Spleen (tissue), 11 donors: ENCODE measurements around the gene POLD3. TPM values are rescaled to one million over a fixed set of nuclear protein-coding genes. Genes with fewer than 3 reads are reported as not detected.

ENCODE experiments used
- DNase-seq: peaks from one replicate; pipeline ENCODE4 v3.0.0-alpha.2; 2020
- H3K27ac ChIP-seq, 8 donors: fragments of 200-600 bp; sonication (generic) in 7 of 8; 1 replicate in 4 of 8; 2 replicates in 4 of 8; pipeline versions ENCODE4 v1.5.0 to v1.8.0; 2016 to 2021; ENCODE audit warnings: inconsistent platforms in 4 of 8, mild to moderate bottlenecking in 4 of 8, moderate library complexity in 1 of 8
- H3K27me3 ChIP-seq, 7 donors: fragments of 200-600 bp; sonication (generic) in 6 of 7; replicated peaks in 1 of 7; 1 replicate in 4 of 7; 2 replicates in 3 of 7; pipeline versions ENCODE4 v1.5.0 to v1.8.0; 2016 to 2021; ENCODE audit warnings: inconsistent platforms in 3 of 7, mild to moderate bottlenecking in 1 of 7
- H3K36me3 ChIP-seq, 6 donors: fragments of 200-600 bp; sonication (generic) in 5 of 6; 1 replicate in 4 of 6; 2 replicates in 2 of 6; pipeline versions ENCODE4 v1.5.0 to v1.8.0; 2016 to 2021; ENCODE audit warnings: inconsistent platforms in 2 of 6
- H3K4me1 ChIP-seq, 6 donors: fragments of 200-600 bp; sonication (generic) in 5 of 6; 1 replicate in 3 of 6; 2 replicates in 3 of 6; pipeline versions ENCODE4 v1.5.0 to v1.8.0; 2016 to 2021; ENCODE audit warnings: inconsistent platforms in 3 of 6
- H3K4me3 ChIP-seq, 8 donors: fragments of 200-600 bp; sonication (generic) in 7 of 8; 1 replicate in 4 of 8; 2 replicates in 4 of 8; pipeline versions ENCODE4 v1.5.0 to v1.8.0; 2016 to 2021; ENCODE audit warnings: inconsistent platforms in 4 of 8, mild to moderate bottlenecking in 4 of 8, moderate library complexity in 2 of 8
- H3K9me3 ChIP-seq, 8 donors: fragments of 200-600 bp; sonication (generic) in 7 of 8; 1 replicate in 4 of 8; 2 replicates in 4 of 8; pipeline versions ENCODE4 v1.5.0 to v1.8.0; 2016 to 2021; ENCODE audit warnings: inconsistent platforms in 4 of 8
- POLR2A ChIP-seq, 3 donors: fragments of 450-650 bp; IDR thresholded peaks; one replicate each; pipeline ENCODE4 v1.5.1; 2017; ENCODE audit warnings: antibody characterized with exemption in 3 of 3, mild to moderate bottlenecking in 1 of 3
- POLR2AphosphoS5 ChIP-seq, 3 donors: sonication (generic); formaldehyde crosslinking; IDR thresholded peaks; one replicate each; pipeline ENCODE4 v1.5.1; 2017; ENCODE audit warnings: antibody characterized with exemption in 3 of 3
- WGBS, 5 donors: extraction: QIAGEN DNeasy Blood & Tissue Kit in 3 of 5; methylation state at CpG; one replicate each; pipeline versions ENCODE4 v1.1.5 to v1.1.7; 2013 to 2018; 5-methylcytosine and 5-hydroxymethylcytosine counted together
- intact Hi-C: fragments of 100-400 bp; cut with DNase I; formaldehyde crosslinking; loops from one replicate; pipeline ENCODE4 v1.15.0; 2023; ENCODE audit warnings: low total_unique reads
- polyA plus RNA-seq, 3 donors: library from polyadenylated mRNA; stranded (reverse); fragments of 200-250 nt; gene quantifications; one replicate each; pipeline ENCODE4 v1.2.1, GENCODE V29; 2013
- total RNA-seq, 7 donors: library from RNA; depleted of rRNA in 3 of 7; stranded (reverse); fragments of >200 nt in 3 of 7; fragmentation: NEBNext Ultra II Directional in 4 of 7; extraction: Animal tissue kit (Norgen Biotek cat#: 25700) in 4 of 7; gene quantifications; one replicate each; pipeline versions ENCODE4 v1.1.0 to v1.2.1, GENCODE V29; 2016 to 2021
- TF ChIP-seq, protein P1 (sequence below), 11 experiments: fragments of 200-600 bp in 7 of 11; fragments of 450-650 bp in 4 of 11; sonication (generic) in 4 of 11; IDR thresholded peaks in 8 of 11; conservative IDR thresholded peaks in 3 of 11; 1 replicate in 7 of 11; 2 replicates in 4 of 11; pipeline versions ENCODE4 v1.4.0 to v1.8.0; 2016 to 2021; ENCODE audit warnings: antibody characterized with exemption in 11 of 11, inconsistent platforms in 4 of 11, mild to moderate bottlenecking in 1 of 11
- donor health status: healthy with polysubstance abuse.
- donor health status: DM: no; HTN: no; CAD: no; lungs with moderate emphysema.
- donor health status: DM: no; HTN: no; CAD: no.
- donor health status: Bipolar disorder and iron deficiency.
- donor health status: healthy.
- donor health status: DM: no; HTN: no; CAD: no.
- donor health status: DM: yes; HTN: yes; CAD: no.

The POLD3 gene
- total and polyA plus RNA-seq, 10 donors, result 5.0 to 23.1 (median 16.6) TPM

DNA sequence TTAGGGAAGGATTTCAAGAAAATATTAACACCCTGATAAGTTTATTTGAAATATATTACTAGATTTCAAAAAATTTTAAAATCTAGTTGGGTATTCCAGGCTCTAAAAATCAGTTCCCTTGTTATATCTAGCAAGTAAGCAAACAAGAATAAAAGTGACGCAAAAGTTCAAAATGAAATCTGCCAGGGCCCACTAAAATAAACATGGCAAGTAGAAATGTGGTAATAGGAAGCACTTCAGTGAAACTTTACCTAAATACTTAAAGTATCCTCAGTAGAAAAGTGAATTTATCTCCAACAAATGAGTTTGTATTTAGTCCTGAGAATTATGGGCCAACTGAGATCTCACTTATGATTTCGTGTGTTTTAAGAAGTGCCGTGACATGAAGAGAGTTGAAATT is 23.6 kb downstream of the POLD3 start:
- intact Hi-C loops, result loop anchor here (10.0 kb wide), 1 partner anchor 109 kb away; no protein-coding TSS in a partner anchor
- DNase-seq, result no peak
- TF ChIP-seq POLR2AphosphoS5 (IDR thresholded peaks at IDR 0.05) (no peak), POLR2A (IDR thresholded peaks at IDR 0.05) (no peak)
- TF ChIP-seq, protein P1, sequence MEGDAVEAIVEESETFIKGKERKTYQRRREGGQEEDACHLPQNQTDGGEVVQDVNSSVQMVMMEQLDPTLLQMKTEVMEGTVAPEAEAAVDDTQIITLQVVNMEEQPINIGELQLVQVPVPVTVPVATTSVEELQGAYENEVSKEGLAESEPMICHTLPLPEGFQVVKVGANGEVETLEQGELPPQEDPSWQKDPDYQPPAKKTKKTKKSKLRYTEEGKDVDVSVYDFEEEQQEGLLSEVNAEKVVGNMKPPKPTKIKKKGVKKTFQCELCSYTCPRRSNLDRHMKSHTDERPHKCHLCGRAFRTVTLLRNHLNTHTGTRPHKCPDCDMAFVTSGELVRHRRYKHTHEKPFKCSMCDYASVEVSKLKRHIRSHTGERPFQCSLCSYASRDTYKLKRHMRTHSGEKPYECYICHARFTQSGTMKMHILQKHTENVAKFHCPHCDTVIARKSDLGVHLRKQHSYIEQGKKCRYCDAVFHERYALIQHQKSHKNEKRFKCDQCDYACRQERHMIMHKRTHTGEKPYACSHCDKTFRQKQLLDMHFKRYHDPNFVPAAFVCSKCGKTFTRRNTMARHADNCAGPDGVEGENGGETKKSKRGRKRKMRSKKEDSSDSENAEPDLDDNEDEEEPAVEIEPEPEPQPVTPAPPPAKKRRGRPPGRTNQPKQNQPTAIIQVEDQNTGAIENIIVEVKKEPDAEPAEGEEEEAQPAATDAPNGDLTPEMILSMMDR (IDR thresholded peaks at IDR 0.05 in 8 of 11, conservative IDR thresholded peaks at IDR 0.05 in 3 of 11), result no peak
- Histone ChIP-seq H3K4me1 (peaks cover 0 to 24% (median 4%) of the 10 kb centered on the region in 6 donors), H3K4me3 (no peak overlapping the region), H3K36me3 (peaks cover 0 to 97% (median 42%) of the 10 kb centered on the region in 6 donors), H3K27me3 (no peaks in the 10 kb centered on the region), H3K27ac (peak overlapping the region in 4 of 8 donors; percentile 6 to 64 (median 61)), H3K9me3 (no peaks in the 10 kb centered on the region)
- WGBS, 5 donors, result 95 to 98% (median 98%) methylated on average over 3 of the region's 3 CpGs

DNA sequence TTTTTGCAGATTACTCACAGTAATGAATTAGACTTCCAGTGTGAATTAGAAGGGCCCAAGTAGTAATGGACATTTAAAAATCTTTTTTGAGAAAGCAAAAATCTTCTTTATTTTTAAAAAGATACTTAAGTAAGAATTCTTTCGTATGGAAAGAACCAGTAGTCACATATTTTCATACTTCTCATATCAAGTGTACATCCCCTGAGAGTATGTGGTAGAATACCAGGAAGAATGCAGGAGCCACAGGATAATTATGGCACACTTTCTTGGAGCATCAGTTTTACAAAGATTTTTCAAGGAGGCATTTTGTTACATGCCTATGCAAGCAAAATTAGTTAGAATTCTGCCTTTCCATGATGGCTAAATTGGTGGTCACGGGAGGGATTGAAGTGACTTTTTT is 28.1 kb downstream of the POLD3 start:
- intact Hi-C loops, result no loop called here
- no peak overlapping the region for H3K4me3 ChIP-seq
- no peaks in the 10 kb centered on the region for H3K27me3 ChIP-seq
- no peaks in the 10 kb centered on the region for H3K9me3 ChIP-seq
- H3K36me3 ChIP-seq, result peaks cover 0 to 94% (median 34%) of the 10 kb centered on the region in 6 donors
- 91 to 96% (median 94%) methylated on average over 2 of the region's 2 CpGs for WGBS, 5 donors
- H3K27ac ChIP-seq, result no peak overlapping the region
- DNase-seq, result no peak
- H3K4me1 ChIP-seq, result peaks cover 0 to 4% (median 0%) of the 10 kb centered on the region in 6 donors
- TF ChIP-seq POLR2A (IDR thresholded peaks at IDR 0.05), result no peak
- TF ChIP-seq POLR2AphosphoS5 (IDR thresholded peaks at IDR 0.05), result no peak
- TF ChIP-seq, protein P1 (IDR thresholded peaks at IDR 0.05 in 8 of 11, conservative IDR thresholded peaks at IDR 0.05 in 3 of 11), result no peak

DNA sequence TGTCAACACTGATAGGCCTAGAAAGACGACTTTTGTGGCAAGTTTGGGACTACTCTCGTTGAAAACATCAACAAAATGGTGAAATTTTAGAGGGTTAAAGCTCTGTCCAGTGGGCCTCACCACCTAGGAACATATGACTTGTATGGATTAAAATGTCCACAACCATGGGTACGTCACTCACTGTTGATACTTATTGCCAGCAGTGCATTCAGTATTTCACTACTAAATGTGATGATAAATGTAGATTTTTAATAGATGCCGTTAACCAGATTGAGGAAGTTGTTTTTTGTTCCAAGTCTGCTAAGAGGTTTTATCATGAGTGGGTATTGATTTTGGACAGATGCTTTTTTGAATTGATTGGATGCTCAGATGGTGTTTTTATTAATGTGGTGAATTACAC is 33.7 kb downstream of the POLD3 start:
- Histone ChIP-seq H3K36me3 (peaks cover 0 to 94% (median 17%) of the 10 kb centered on the region in 6 donors), H3K9me3 (no peaks in the 10 kb centered on the region), H3K4me1 (no peaks in the 10 kb centered on the region), H3K27me3 (no peaks in the 10 kb centered on the region), H3K4me3 (no peak overlapping the region), H3K27ac (no peak overlapping the region)
- no peak for TF ChIP-seq POLR2AphosphoS5 (IDR thresholded peaks at IDR 0.05)
- no peak for TF ChIP-seq POLR2A (IDR thresholded peaks at IDR 0.05)
- TF ChIP-seq, protein P1 (IDR thresholded peaks at IDR 0.05 in 8 of 11, conservative IDR thresholded peaks at IDR 0.05 in 3 of 11), result no peak
- WGBS, 5 donors, result 91 to 95% (median 93%) methylated on average over 4 of the region's 4 CpGs
- no peak for DNase-seq
- intact Hi-C loops, result no loop called here

DNA sequence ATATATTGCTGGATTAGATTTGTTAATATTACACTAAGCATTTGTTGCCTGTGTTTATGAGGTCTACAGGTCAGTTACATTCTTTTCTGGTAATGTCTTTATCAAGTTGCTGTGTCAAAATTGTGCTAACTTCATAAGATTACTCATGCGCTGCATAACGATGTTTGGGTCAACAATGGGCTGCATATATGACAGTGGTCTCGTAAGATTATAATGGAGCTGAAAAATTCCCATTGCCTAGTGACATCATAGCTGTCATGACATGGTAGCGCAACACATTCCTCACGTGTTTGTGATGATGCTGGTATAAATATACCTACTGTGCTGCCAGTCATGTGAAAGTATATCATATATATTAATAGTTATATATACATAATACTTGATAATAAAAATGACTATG is 34.2 kb downstream of the POLD3 start:
- H3K27me3 ChIP-seq, result no peaks in the 10 kb centered on the region
- no peak for DNase-seq
- 95 to 97% (median 96%) methylated on average over 5 of the region's 5 CpGs for WGBS, 5 donors
- TF ChIP-seq POLR2AphosphoS5 (IDR thresholded peaks at IDR 0.05), result no peak
- no peak for TF ChIP-seq POLR2A (IDR thresholded peaks at IDR 0.05)
- TF ChIP-seq, protein P1 (IDR thresholded peaks at IDR 0.05 in 8 of 11, conservative IDR thresholded peaks at IDR 0.05 in 3 of 11), result no peak
- intact Hi-C loops, result no loop called here
- no peak overlapping the region for H3K4me3 ChIP-seq
- peaks cover 0 to 94% (median 13%) of the 10 kb centered on the region in 6 donors for H3K36me3 ChIP-seq
- no peaks in the 10 kb centered on the region for H3K9me3 ChIP-seq
- no peak overlapping the region for H3K27ac ChIP-seq
- H3K4me1 ChIP-seq, result no peaks in the 10 kb centered on the region
